Measurements from ENCODE around the gene CTSC. TPM values are rescaled to one million over a fixed set of nuclear protein-coding genes. Genes with fewer than 3 reads are reported as not detected.
"Not testable (repeated sequence)": the region's sequence is repeated elsewhere in the genome, so short reads cannot be mapped to it uniquely, and the experiment has no call there.

The CTSC gene
- total RNA-seq, 1 donor: 71.9 TPM

DNA sequence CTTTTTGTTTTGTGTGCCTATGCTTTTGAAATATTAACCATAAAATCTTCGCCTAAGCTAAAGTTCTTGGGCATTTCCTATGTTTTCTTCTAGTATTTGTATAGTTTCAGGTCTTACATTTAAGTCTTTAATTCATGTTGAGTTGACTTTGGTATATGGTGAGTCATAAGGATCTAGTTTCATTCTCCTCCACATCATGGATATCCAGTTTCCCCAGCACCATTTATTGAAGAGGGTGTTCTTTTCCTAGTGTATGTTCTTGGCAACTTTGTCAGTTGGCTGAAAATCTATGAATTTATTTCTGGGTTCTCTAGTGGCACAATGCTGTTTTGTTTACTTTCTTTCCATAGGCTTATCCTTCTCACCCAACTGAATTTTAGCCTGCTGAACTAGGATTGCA is 49.0 kb downstream of the CTSC start:
- no peak for DNase-seq (ENCODE audit: low read depth in 2 of 3, low spot score in 2 of 3)

DNA sequence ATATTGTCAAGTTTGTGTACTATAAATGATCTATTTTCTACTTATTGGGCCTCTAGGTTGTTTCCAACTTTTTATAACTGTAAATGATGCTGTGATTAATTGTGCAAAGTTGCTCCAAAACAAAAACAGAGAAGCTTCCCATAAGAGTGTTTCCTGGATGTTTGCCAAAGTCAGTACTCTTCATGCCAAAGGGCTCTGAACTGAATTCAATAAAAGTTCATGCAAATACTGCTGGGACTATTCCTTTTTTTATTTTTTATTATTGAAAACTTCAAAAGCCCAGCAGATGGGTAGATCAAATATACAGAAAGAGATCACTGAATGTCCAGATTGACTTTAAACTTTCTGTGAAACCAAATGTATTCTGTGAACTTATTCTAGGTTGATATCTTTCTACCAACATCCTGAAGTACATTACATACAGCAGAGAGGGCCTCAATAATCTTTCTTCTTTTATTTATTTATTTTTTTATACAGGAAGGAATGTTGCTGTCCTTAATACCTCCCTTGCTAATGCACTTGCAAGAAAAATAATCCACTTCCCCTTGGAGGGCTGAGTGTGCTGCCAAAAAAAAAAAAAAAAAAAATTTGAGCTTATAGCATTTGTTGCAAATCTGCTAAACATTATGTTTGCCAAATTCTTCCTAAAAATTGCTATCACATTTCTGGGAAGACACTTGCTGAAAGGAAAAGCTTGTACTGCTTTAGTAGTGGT is 53.0 kb downstream of the CTSC start:
- peak in 1 of 3 donors; percentile 6 for DNase-seq (ENCODE audit: low read depth in 2 of 3, low spot score in 2 of 3)

DNA sequence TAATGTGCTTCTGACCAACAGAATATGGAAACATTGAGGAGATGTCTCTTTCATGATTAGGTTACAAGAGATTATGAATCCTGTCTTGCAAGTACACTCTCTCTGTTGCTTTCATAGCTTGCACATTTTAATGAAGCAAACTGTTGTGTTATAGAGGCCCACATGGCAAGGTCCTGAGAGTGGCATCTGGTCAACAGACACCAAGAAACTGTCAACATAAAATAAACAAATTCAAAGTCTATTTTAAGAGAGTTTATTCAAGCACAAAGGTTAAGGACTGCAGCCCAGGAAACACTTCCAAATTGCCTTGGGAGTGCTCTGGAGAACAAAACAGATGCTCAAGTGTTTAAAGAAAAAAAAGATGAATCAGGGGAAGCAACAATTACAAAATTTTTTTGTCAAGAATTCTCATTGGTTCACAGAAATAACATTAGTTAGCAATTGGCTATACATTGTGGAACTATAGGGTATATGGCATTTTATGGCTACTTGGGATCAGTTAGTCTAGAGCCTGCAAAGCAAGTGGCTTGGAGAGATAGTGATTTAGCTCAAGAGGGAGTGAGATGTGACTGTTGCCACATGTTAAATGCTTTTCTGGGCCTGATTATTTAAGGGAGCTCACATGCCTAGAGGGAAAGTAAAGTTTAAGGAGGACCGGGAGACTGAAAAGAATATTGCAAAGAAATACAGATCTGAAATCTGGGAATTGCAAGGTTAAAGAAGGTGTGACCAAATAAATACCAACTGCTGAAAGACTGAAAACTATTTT is 54.6 kb downstream of the CTSC start:
- DNase-seq (ENCODE audit: low read depth in 2 of 3, low spot score in 2 of 3): no peak

DNA sequence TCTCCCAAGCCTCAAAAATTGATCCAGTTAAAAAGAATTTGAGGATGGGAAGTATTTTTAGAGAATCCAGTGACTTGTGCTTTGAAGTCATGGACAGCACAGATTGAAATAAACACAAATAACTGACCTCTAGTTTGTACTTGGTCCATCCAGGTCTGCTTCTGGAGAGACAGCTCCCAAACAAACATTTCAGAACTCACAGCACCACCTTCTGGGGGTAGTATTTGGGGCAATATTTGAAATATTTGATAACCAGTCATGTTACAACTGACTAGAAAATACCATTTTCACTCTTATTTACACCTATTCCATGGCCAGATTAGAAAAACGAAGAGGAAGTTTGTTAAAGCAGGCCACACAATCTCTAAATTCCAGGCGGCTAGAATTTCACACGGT is 56.2 kb downstream of the CTSC start:
- DNase-seq (ENCODE audit: low read depth in 2 of 3, low spot score in 2 of 3): peak in 1 of 3 donors; percentile 9

DNA sequence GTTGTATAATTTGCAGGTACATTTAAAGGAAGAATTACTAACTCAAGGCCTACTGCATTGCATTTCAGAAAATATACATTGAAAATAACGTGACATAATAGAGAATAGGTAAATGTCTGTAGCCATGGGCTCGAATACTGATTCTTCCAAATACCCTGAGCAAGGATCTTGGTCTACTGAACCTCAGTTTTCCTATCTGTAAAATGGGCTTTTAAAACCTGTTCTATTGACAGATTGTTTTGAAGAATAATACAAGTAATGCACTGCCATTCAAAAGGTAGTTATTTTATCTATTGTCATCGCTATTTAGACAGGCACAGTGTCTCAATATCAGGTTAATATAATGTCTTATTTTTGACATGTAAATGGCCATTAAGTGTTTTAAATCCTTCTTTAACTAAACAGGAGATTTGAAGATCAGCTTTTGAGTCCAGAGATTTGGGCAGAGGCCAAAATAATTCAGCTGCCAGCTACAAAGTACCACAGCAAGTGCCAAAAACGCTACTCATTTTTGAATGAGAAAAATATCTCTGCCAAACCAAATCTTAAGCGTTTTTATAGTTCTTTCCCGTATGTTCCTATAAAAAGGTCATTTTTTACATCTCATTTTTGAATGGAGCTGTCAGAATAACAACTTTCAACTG is 56.7 kb downstream of the CTSC start:
- no peak for DNase-seq (ENCODE audit: low read depth in 2 of 3, low spot score in 2 of 3)

DNA sequence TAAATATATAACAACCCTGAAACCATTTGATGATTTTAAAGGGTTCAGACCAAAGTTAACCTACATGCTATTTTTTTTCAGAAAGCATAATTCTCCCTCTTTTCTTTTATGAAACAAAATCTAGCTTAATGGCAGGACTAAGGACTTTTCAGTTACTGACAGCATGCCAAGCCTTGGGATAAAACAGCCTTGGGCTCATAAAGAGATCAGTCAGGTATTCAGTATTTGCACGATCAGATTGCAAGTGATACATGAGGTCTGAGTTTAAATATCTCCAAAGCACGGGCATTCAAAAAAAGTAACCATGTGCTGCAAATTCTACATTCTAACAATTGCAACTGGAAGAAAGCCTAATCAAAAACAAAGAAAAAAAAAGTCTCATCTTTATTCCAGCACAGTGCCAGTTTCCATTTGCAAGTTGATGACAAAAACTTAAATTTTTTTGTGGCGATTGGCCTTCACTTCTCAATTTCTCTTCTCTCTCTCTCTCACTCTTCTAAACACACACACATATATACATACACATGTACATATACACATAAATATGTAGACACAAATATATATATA is 60.1 kb downstream of the CTSC start:
- DNase-seq (ENCODE audit: low read depth in 2 of 3, low spot score in 2 of 3): no peak

DNA sequence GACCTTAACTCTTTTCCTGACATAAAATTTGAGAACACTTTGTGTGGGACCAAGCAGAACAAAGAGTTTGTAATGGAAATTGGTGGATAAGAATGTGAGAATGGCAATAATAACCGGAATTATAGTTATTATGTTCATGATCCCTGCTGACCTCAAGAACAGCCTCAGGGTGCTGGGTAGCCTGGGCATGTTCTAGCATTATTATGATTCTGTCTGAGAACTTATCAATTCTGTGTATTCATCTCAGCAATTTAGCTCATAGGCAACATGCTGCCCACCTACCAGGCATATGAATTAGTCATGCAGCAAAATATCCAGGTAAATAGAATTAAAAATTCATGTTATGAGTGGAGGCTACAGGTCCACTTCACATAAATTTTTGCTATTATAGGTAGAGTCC is 61.9 kb downstream of the CTSC start:
- no peak for DNase-seq (ENCODE audit: low read depth in 2 of 3, low spot score in 2 of 3)

DNA sequence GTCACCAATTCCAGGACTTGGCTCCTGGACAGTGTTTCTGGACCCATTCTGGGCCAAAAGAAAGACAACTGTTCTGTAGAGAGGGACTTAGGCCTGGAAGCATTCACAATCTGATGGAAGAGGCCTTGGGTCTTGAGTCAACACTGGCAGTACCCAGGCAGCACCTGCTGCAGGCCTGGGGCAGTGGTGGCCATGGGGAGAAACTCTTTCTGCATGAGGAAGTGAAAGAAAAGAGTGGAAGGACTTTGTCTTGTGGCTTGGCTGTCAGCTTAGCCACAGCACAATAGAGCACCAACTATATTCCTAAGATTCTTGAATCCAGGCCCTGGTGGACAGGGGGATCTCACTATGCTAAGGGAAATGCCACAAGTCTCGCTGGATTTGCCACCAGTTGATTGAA is 70.6 kb downstream of the CTSC start:
- no peak for DNase-seq (ENCODE audit: low read depth in 2 of 3, low spot score in 2 of 3)

DNA sequence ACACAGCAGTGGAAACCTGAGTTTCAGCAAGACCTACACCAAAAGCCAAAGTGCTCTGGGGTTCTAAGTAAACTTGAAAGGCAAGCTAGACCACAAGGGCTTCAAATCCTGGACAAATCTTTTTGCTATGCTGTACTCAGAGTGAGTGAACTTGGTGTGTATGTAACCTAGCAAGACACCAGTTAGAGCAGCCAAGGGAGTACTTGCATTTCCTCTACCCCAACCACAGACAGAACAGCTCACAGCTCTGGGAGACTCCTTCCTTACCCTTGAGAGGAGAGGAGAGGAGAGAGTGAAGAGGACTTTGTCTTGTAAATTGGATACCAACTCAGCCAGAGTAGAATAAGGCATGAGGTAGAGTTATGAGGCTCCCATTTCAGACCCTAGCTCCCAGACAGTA is 71.4 kb downstream of the CTSC start:
- DNase-seq (ENCODE audit: low read depth in 2 of 3, low spot score in 2 of 3): no peak

DNA sequence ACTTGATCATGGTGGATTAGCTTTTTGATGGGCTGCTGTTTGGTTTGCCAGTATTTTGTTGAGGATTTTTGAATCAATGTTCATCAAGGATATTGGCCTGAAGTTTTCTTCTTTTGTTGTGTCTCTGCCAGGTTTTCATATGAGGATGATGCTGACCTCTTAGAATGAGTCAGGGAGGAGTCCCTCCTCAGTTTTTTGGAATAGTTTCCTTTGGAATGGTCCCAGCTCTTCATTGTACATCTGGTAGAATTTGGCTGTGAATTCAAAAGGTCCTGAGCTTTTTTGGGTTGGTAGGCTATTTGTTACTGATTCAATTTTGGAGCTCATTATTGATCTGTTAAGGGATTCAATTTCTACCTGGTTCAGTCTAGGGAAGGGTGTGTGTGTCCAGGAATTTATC is 78.1 kb downstream of the CTSC start:
- no peak for DNase-seq (ENCODE audit: low read depth in 2 of 3, low spot score in 2 of 3)

DNA sequence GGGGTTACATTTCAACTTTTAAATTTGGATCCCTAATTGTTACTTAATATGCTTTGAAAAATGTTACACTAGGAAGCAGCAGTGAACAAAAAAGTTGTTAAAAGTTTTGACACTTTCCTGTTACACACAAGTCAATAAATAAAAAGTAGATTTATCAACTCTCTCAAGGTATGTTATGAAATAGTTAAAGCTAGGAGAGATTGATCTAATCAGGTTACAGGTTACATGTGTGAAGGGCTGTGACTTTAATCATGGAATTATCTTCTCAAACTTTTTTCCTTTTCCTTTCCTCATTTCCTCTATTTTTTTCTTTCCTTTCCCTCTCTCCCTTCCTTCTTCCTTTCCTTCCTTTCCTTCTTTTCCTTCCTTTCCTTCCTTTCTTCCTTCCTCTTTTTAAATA is 85.3 kb downstream of the CTSC start:
- DNase-seq (ENCODE audit: low read depth in 2 of 3, low spot score in 2 of 3): no peak

DNA sequence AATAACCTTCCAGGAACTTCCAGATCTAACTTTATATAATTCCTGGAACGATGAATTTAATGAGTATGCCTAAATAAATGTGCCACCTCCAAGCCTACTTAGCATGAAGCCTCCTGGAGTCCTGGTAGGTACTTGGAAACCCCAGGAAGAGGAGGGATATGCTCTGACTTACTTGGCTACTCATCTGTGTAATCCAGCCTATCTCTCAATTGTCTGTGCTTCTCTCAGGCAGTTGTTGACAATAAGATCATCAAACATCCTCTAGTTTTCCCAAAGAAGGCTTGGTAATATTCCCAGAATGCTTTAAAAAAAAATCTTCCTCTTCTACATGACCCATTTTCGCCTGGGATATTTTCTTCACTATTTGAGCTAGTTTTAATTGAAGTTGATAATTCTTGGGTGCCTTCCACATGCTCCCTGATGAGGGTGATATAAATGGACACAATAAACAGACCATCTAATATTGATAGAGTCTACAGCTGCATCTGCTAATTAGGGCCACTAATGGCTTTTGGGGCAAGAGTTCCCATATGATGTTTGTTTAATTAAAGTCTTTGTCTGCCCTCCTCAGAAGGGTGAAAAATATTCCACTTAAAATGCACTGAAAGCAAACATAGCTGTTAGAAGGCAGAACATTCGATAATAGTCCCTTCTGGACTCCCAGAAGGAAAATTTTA is 86.8 kb downstream of the CTSC start:
- DNase-seq (ENCODE audit: low read depth in 2 of 3, low spot score in 2 of 3): no peak

DNA sequence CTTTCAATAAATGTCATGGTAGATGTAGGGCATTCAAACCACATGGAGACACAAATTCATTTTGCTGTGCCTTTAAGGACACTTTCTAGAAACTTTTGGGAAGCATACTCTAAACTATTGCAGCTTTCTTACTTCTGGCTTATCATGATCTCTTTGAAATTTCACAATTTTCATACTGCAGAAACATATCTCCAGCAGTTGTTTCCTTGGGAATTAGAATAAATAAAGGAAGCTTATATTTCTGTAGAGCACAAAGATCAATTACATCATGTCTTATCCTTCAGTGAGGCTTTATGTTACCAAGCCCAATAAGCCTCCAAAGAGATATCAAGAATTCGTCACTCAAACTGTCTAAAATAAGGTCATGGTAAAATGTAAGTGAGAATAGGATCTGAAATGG is 87.8 kb downstream of the CTSC start:
- DNase-seq (ENCODE audit: low read depth in 2 of 3, low spot score in 2 of 3): no peak

DNA sequence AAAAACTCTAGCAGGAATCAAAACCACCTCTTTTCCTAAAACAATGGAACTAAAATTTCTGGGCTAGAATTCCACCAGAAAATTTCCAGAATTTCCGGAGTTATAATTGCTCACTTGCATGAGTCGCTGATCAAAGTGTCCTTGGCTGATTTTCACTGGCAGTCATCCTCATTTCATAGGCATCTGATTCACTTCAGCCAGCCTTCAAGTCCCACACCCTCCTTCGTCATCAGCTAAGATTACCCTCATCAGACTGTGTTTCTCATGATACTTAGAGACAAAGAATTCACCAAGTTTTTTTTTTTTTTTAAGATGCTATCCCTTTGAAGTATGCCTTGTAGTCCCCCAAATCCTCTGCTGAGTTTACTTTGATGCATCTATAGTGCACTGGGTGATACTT is 90.8 kb downstream of the CTSC start:
- DNase-seq (ENCODE audit: low read depth in 2 of 3, low spot score in 2 of 3): no peak

DNA sequence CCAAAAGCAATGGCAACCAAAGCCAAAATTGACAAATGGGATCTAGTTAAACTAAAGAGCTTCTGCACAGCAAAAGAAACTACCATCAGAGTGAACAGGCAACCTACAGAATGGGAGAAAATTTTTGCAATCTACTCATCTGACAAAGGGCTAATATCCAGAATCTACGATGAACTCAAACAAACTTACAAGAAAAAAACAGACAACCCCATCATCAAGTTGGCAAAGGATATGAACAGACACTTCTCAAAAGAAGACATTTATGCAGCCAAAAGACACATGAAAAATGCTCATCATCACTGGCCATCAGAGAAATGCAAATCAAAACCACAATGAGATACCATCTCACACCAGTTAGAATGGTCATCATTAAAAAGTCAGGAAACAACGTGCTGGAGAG is 92.0 kb downstream of the CTSC start:
- not testable (repeated sequence) for DNase-seq (ENCODE audit: low read depth in 2 of 3, low spot score in 2 of 3)

Other genes starting within 250 kb of the CTSC start
- 10.2 TPM for gene RAB38, start 162.3 kb downstream of the CTSC start, total RNA-seq